ENCODE data around the gene RAP1A.

The RAP1A gene

GRCh38 chr1:111729946-111730681 lies 110.5 kb downstream of the RAP1A start:
- Histone ChIP-seq H3K36me3 (replicated peaks; ENCODE audit: insufficient read depth, low read length) (no peaks in the 10 kb centered on the region), H3K27ac (ENCODE audit: low read length) (no peak overlapping the region), H3K79me2 (ENCODE audit: low read length) (no peaks in the 10 kb centered on the region), H3K9ac (ENCODE audit: low read length) (no peak overlapping the region), H4K20me1 (ENCODE audit: insufficient read depth, low read length) (no peaks in the 10 kb centered on the region), H3K9me3 (replicated peaks; ENCODE audit: insufficient read depth, low read length) (no peaks in the 10 kb centered on the region), H2AFZ (ENCODE audit: low read length) (no peak overlapping the region), H3K4me1 (ENCODE audit: low read length) (no peaks in the 10 kb centered on the region), H3K4me3 (ENCODE audit: low read length) (no peak overlapping the region), H3K27me3 (replicated peaks; ENCODE audit: insufficient read depth, low read length) (no peaks in the 10 kb centered on the region), H3F3A (ENCODE audit: insufficient read depth, low read length) (no peaks in the 10 kb centered on the region), H3K9me2 (replicated peaks; ENCODE audit: insufficient read depth, low read length) (no peaks in the 10 kb centered on the region), H3K4me2 (ENCODE audit: low read depth, low read length) (no peak overlapping the region)
- DNase-seq, result no peak
- TF ChIP-seq EZH2phosphoT487 (IDR thresholded peaks at IDR 0.05; ENCODE audit: low read length) (no peak), EZH2 (optimal IDR thresholded peaks at IDR 0.05; ENCODE audit: low read depth, low read length) (no peak), CTCF (IDR thresholded peaks at IDR 0.05; ENCODE audit: low read length) (no peak)

- H3K79me2 ChIP-seq (ENCODE audit: low read length), result no peaks in the 10 kb centered on the region
- no peaks in the 10 kb centered on the region for H3K9me2 ChIP-seq (replicated peaks; ENCODE audit: insufficient read depth, low read length)
- DNase-seq, result no peak
- no peak overlapping the region for H2AFZ ChIP-seq (ENCODE audit: low read length)
- H3F3A ChIP-seq (ENCODE audit: insufficient read depth, low read length), result no peaks in the 10 kb centered on the region
- H3K27ac ChIP-seq (ENCODE audit: low read length), result no peak overlapping the region
- no peaks in the 10 kb centered on the region for H4K20me1 ChIP-seq (ENCODE audit: insufficient read depth, low read length)
- H3K4me3 ChIP-seq (ENCODE audit: low read length), result no peak overlapping the region
- H3K9me3 ChIP-seq (replicated peaks; ENCODE audit: insufficient read depth, low read length), result no peaks in the 10 kb centered on the region
- no peaks in the 10 kb centered on the region for H3K36me3 ChIP-seq (replicated peaks; ENCODE audit: insufficient read depth, low read length)
- no peak for TF ChIP-seq EZH2phosphoT487 (IDR thresholded peaks at IDR 0.05; ENCODE audit: low read length)
- TF ChIP-seq EZH2 (optimal IDR thresholded peaks at IDR 0.05; ENCODE audit: low read depth, low read length), result no peak
- TF ChIP-seq CTCF (IDR thresholded peaks at IDR 0.05; ENCODE audit: low read length), result no peak
- no peaks in the 10 kb centered on the region for H3K27me3 ChIP-seq (replicated peaks; ENCODE audit: insufficient read depth, low read length)
- H3K4me2 ChIP-seq (ENCODE audit: low read depth, low read length), result no peak overlapping the region
- H3K9ac ChIP-seq (ENCODE audit: low read length), result no peak overlapping the region
- no peaks in the 10 kb centered on the region for H3K4me1 ChIP-seq (ENCODE audit: low read length)
These were observed 111.1 kb downstream of the RAP1A start for GRCh38 chr1:111730706-111731105.

- Histone ChIP-seq H3K4me1 (ENCODE audit: low read length) (no peaks in the 10 kb centered on the region), H3K27ac (ENCODE audit: low read length) (no peak overlapping the region), H3K36me3 (replicated peaks; ENCODE audit: insufficient read depth, low read length) (no peaks in the 10 kb centered on the region), H3K79me2 (ENCODE audit: low read length) (no peaks in the 10 kb centered on the region), H3K9me2 (replicated peaks; ENCODE audit: insufficient read depth, low read length) (no peaks in the 10 kb centered on the region), H3F3A (ENCODE audit: insufficient read depth, low read length) (no peaks in the 10 kb centered on the region), H4K20me1 (ENCODE audit: insufficient read depth, low read length) (no peaks in the 10 kb centered on the region), H3K27me3 (replicated peaks; ENCODE audit: insufficient read depth, low read length) (no peaks in the 10 kb centered on the region), H3K9me3 (replicated peaks; ENCODE audit: insufficient read depth, low read length) (no peaks in the 10 kb centered on the region), H2AFZ (ENCODE audit: low read length) (no peak overlapping the region), H3K4me2 (ENCODE audit: low read depth, low read length) (no peak overlapping the region), H3K4me3 (ENCODE audit: low read length) (no peak overlapping the region), H3K9ac (ENCODE audit: low read length) (no peak overlapping the region)
- TF ChIP-seq EZH2 (optimal IDR thresholded peaks at IDR 0.05; ENCODE audit: low read depth, low read length), result no peak
- no peak for TF ChIP-seq EZH2phosphoT487 (IDR thresholded peaks at IDR 0.05; ENCODE audit: low read length)
- TF ChIP-seq CTCF (IDR thresholded peaks at IDR 0.05; ENCODE audit: low read length), result no peak
- DNase-seq, result no peak
These were observed 112.4 kb downstream of the RAP1A start for GRCh38 chr1:111731956-111732355.
